OCI-LY7 (cell line): ENCODE data around the gene CRTC1. TPM values are rescaled to one million over a fixed set of nuclear protein-coding genes. Genes with fewer than 3 reads are reported as not detected.

Experiments used
- BruUV-seq: library from RNA; stranded (reverse); fragments of 400-500 nt; replicated peaks from 2 replicates; lab custom pipeline; 2021; lab: Mats Ljungman, UMichigan
- CTCF ChIA-PET: fragments of 300-600 bp; sonication (Branson Sonifier 250); formaldehyde crosslinking; loops from one replicate; lab custom pipeline; 2022; ENCODE audit warnings: antibody characterized with exemption; ENCODE audit not compliant: unreplicated experiment; lab: Charles Lee
- POLR2A ChIA-PET: fragments of 300-600 bp; sonication (Branson Sonifier 250); formaldehyde crosslinking; loops from one replicate; lab custom pipeline; 2022; ENCODE audit warnings: antibody characterized with exemption; lab: Charles Lee
- DNase-seq: peaks from one replicate; pipeline ENCODE4 v3.0.0-alpha.2; 2015; ENCODE audit warnings: low spot score
- H2AFZ ChIP-seq: fragments of 200-600 bp; sonication (generic), shearing (Covaris generic); 2 replicates; pipeline ENCODE4 v1.6.1; 2014; ENCODE audit warnings: mild to moderate bottlenecking, antibody characterized with exemption, low read length, moderate library complexity
- H3K27ac ChIP-seq: fragments of 200-600 bp; sonication (generic); 2 replicates; pipeline ENCODE4 v1.5.1; 2014; ENCODE audit warnings: mixed run types, low read depth, mild to moderate bottlenecking, moderate library complexity, low read length, inconsistent platforms; ENCODE audit not compliant: poor library complexity, severe bottlenecking
- H3K36me3 ChIP-seq: fragments of 200-600 bp; sonication (generic); 2 replicates; pipeline ENCODE4 v1.6.1; 2014; ENCODE audit warnings: mild to moderate bottlenecking, antibody characterized with exemption, low read length, moderate library complexity, mixed read lengths; ENCODE audit not compliant: insufficient read depth
- H3K4me1 ChIP-seq: fragments of 200-600 bp; sonication (generic); 2 replicates; pipeline ENCODE4 v1.5.1; 2014; ENCODE audit warnings: mild to moderate bottlenecking, low read length; ENCODE audit not compliant: insufficient read depth, poor library complexity, severe bottlenecking
- H3K4me2 ChIP-seq: fragments of 200-600 bp; sonication (generic); 2 replicates; pipeline ENCODE4 v1.6.1; 2014; ENCODE audit warnings: mild to moderate bottlenecking, low read length
- H3K4me3 ChIP-seq: fragments of 200-600 bp; sonication (generic); 2 replicates; pipeline ENCODE4 v1.5.1; 2014; ENCODE audit warnings: mild to moderate bottlenecking, low read depth, low read length; ENCODE audit not compliant: poor library complexity, severe bottlenecking
- H3K79me2 ChIP-seq: fragments of 200-600 bp; sonication (generic); 2 replicates; pipeline ENCODE4 v1.6.1; 2016; ENCODE audit warnings: low read depth, mild to moderate bottlenecking, low read length, moderate library complexity, mixed read lengths; ENCODE audit not compliant: insufficient read depth
- H3K9me2 ChIP-seq: fragments of 200-600 bp; sonication (generic); 2 replicates; pipeline ENCODE4 v1.6.1; 2016; ENCODE audit warnings: mild to moderate bottlenecking, low read length, mixed read lengths; ENCODE audit not compliant: insufficient read depth
- H3K9me3 ChIP-seq: fragments of 200-600 bp; sonication (generic); 2 replicates; pipeline ENCODE4 v1.6.1; 2014; ENCODE audit warnings: mild to moderate bottlenecking, mixed run types, low read length, mixed read lengths
- H4K20me1 ChIP-seq: fragments of 200-600 bp; sonication (generic); 2 replicates; pipeline ENCODE4 v1.6.1; 2014; ENCODE audit warnings: mild to moderate bottlenecking, antibody characterized with exemption, low read length, moderate library complexity, mixed read lengths; ENCODE audit not compliant: insufficient read depth
- CTCF ChIP-seq: fragments of 200-600 bp; sonication (generic); conservative IDR thresholded peaks from 2 replicates; pipeline ENCODE4 v1.5.1; 2014; ENCODE audit warnings: mild to moderate bottlenecking, antibody characterized with exemption, low read length, moderate library complexity, mixed read lengths
- EZH2phosphoT487 ChIP-seq: fragments of 200-600 bp; sonication (generic); IDR thresholded peaks from 2 replicates; pipeline ENCODE4 v1.6.1; 2018; ENCODE audit warnings: low read depth, borderline replicate concordance, mild to moderate bottlenecking, mixed run types, antibody characterized with exemption, low read length, moderate library complexity, mixed read lengths
- intact Hi-C: fragments of 100-400 bp; cut with micrococcal nuclease; formaldehyde crosslinking; loops from one replicate; pipeline ENCODE4 v1.10.0; 2022; ENCODE audit not compliant: unreplicated experiment
- total RNA-seq, 2 experiments: library from RNA; depleted of rRNA in 1 of 2; stranded (reverse); fragments of >200 nt in 1 of 2; shearing (Covaris generic) in 1 of 2; gene quantifications; 2 replicates each; pipeline ENCODE4 v1.2.3, GENCODE V29; 2014 to 2022

CRTC1 gene
- total RNA-seq, 2 experiments from 2014 or later: 4.1 to 10.3 TPM

- ChIA-PET CTCF (no interaction called here), POLR2A (interaction anchor here (0.7 to 1.0 kb wide), 3 partner anchors 19 to 218 kb away, joined by 3 to 4 read pairs (median 3); partner anchors contain the start of genes COPE and DDX49)
- no peak for TF ChIP-seq EZH2phosphoT487
- TF ChIP-seq CTCF: no peak
- H3K4me2 ChIP-seq: peak overlapping the region; percentile 80
- BruUV-seq: no TSS peak
- no peaks in the 10 kb centered on the region for H3K9me3 ChIP-seq
- no peaks in the 10 kb centered on the region for H3K9me2 ChIP-seq
- intact Hi-C loops: no loop called here
- peak; percentile 31 for DNase-seq
- H3K27ac ChIP-seq: peak overlapping the region; percentile 86
- H3K79me2 ChIP-seq: no peaks in the 10 kb centered on the region
- H3K4me3 ChIP-seq: peak overlapping the region; percentile 60
- H2AFZ ChIP-seq: peak overlapping the region; percentile 51; the same call in 1 of the 2 replicates
- H3K4me1 ChIP-seq: peaks cover 32% of the 10 kb centered on the region
- no peaks in the 10 kb centered on the region for H3K36me3 ChIP-seq
- peaks cover 7% of the 10 kb centered on the region; the same call in 1 of the 2 replicates for H4K20me1 ChIP-seq
Measured at GRCh38 chr19:18701250-18701608, 17.7 kb downstream of the CRTC1 start.

- Histone ChIP-seq H3K4me3 (no peak overlapping the region), H4K20me1 (no peaks in the 10 kb centered on the region), H3K4me1 (peaks cover 25% of the 10 kb centered on the region), H3K36me3 (no peaks in the 10 kb centered on the region), H2AFZ (no peak overlapping the region), H3K27ac (no peak overlapping the region), H3K4me2 (no peak overlapping the region), H3K9me3 (no peaks in the 10 kb centered on the region), H3K79me2 (no peaks in the 10 kb centered on the region), H3K9me2 (no peaks in the 10 kb centered on the region)
- TF ChIP-seq CTCF: no peak
- CTCF ChIA-PET: no interaction called here
- intact Hi-C loops: no loop called here
- POLR2A ChIA-PET: no interaction called here
- DNase-seq: no peak
- BruUV-seq: no TSS peak
Measured at GRCh38 chr19:18704054-18704453, 20.6 kb downstream of the CRTC1 start.

DNA sequence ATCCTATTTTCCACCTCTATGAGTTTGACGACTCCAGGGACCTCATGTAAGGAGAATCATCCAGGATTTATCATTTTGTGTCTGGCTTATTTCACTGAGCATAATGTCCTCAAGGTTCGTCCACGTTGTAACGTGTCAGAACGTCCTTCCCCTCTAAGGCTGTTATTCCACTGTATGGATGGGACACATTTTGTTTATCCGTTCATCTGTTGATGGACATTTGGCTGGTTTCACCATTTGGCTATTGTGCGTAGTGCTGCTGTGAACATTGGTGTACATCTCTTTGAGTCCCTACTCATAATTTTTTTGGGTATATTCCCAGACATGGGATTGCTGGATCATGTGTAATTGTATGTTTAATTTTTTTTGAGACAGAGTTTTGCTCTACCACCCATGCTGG lies 21.5 kb downstream of the CRTC1 start:
- TF ChIP-seq EZH2phosphoT487: no peak
- TF ChIP-seq CTCF: no peak
- no peak for DNase-seq
- intact Hi-C loops: no loop called here
- Histone ChIP-seq H3K4me2 (no peak overlapping the region), H3K79me2 (no peaks in the 10 kb centered on the region), H3K9me3 (no peaks in the 10 kb centered on the region), H3K4me3 (no peak overlapping the region), H3K4me1 (peaks cover 16% of the 10 kb centered on the region), H3K36me3 (no peaks in the 10 kb centered on the region), H4K20me1 (no peaks in the 10 kb centered on the region), H3K9me2 (no peaks in the 10 kb centered on the region), H3K27ac (no peak overlapping the region), H2AFZ (no peak overlapping the region)
- POLR2A ChIA-PET: interaction anchor here (0.6 kb wide), 1 partner anchor 111 kb away, joined by 3 read pairs; no protein-coding TSS in a partner anchor
- no TSS peak for BruUV-seq
- CTCF ChIA-PET: no interaction called here
